HG02884 (cell line): ENCODE data around the gene PADI4.

Experiments
- ATAC-seq: cut with Tn5 transposase; IDR thresholded peaks from one replicate; pipeline ENCODE4 v1.9.1; 2021; ENCODE audit warnings: mild to moderate bottlenecking, moderate library complexity; ENCODE audit not compliant: unreplicated experiment

PADI4 gene

GRCh38 chr1:17307946-17308345, at the start of gene PADI4:
PADI4 (plus strand) TSS chr1:17308197; CDS start chr1:17308223, 26 bp downstream.
- no peak for ATAC-seq

- no peak for ATAC-seq
Measured at GRCh38 chr1:17258758-17259130, 49.3 kb upstream of the PADI4 start.

- no peak for ATAC-seq
Measured at GRCh38 chr1:17259233-17259873, 48.6 kb upstream of the PADI4 start.

GRCh38 chr1:17260264-17260663, 47.7 kb upstream of the PADI4 start:
- ATAC-seq, result no peak

- no peak for ATAC-seq
Measured at GRCh38 chr1:17260738-17261137, 47.3 kb upstream of the PADI4 start.

- ATAC-seq, result no peak
Measured at GRCh38 chr1:17263936-17264335, 44.1 kb upstream of the PADI4 start.

- ATAC-seq, result no peak
Measured at GRCh38 chr1:17264470-17264869, 43.5 kb upstream of the PADI4 start.

- no peak for ATAC-seq
Measured at GRCh38 chr1:17265162-17265561, 42.8 kb upstream of the PADI4 start.

- ATAC-seq, result no peak
Measured at GRCh38 chr1:17265950-17266349, 42.0 kb upstream of the PADI4 start.

GRCh38 chr1:17270891-17271765, 36.9 kb upstream of the PADI4 start:
- ATAC-seq, result no peak

GRCh38 chr1:17272066-17272465, 35.9 kb upstream of the PADI4 start:
- no peak for ATAC-seq

GRCh38 chr1:17272646-17273045, 35.4 kb upstream of the PADI4 start:
- ATAC-seq, result no peak

GRCh38 chr1:17273096-17273495, 34.9 kb upstream of the PADI4 start:
- no peak for ATAC-seq

GRCh38 chr1:17274186-17275170, 33.5 kb upstream of the PADI4 start:
- no peak for ATAC-seq

GRCh38 chr1:17276568-17276967, 31.4 kb upstream of the PADI4 start:
- ATAC-seq, result no peak

GRCh38 chr1:17277511-17278159, 30.4 kb upstream of the PADI4 start:
- ATAC-seq, result no peak

GRCh38 chr1:17278996-17279830, 28.8 kb upstream of the PADI4 start:
- ATAC-seq, result no peak

GRCh38 chr1:17280436-17280835, 27.6 kb upstream of the PADI4 start:
- no peak for ATAC-seq

GRCh38 chr1:17280894-17281293, 27.1 kb upstream of the PADI4 start:
- no peak for ATAC-seq

GRCh38 chr1:17281775-17282181, 26.2 kb upstream of the PADI4 start:
- no peak for ATAC-seq
